GM19463 (cell line): ENCODE results near the gene ERC1.
"Not testable (repeated sequence)": the region's sequence is repeated elsewhere in the genome, so short reads cannot be mapped to it uniquely, and the experiment has no call there.

Experiments
- ATAC-seq: cut with Tn5 transposase; IDR thresholded peaks from one replicate; pipeline ENCODE4 v1.9.1; 2021; ENCODE audit warnings: mild to moderate bottlenecking, moderate library complexity; ENCODE audit not compliant: unreplicated experiment

The ERC1 gene

DNA sequence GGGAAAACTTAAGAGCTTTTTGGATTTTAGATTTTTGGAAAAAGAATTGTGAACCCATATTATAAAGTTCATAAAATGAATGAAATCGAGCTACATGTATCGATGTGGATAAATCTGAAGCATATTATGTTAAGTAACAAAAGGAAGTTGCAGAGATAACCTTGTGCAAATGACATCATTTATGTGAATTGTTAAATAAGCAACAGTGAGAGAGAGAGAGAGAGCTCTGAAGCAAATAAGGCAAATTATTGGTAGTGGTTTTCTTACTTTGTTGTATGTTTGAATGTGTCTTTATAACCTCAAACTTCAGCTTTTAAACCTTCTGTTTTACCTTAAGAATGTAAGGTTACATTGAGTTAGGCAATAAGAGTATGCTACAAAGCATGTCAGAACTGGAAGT is 78.8 kb downstream of the ERC1 start:
- no peak for ATAC-seq

DNA sequence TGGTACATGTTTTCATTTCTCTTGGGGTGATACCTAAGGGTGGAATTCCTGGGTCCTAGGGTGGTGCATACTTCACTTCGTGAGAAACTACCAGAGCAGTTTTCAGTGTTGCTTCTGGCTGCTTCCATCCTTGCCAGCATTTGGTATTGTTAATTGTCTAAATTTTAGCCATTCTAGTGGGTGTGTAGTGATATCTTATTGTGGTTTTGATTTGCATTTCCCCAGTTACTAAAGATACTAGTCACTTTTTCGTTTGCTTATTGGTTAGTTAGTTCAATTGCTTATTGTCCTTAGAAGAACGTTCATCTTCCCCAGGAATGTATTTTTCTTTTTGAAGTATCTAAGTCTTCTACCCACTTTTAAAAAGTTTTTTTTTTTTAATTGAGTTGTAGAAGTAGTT is 80.2 kb downstream of the ERC1 start:
- ATAC-seq: no peak

- no peak for ATAC-seq
Observed at GRCh38 chr12:1073652-1074051, 82.6 kb downstream of the ERC1 start.

- no peak for ATAC-seq
Observed at GRCh38 chr12:1077036-1077803, 86.2 kb downstream of the ERC1 start.

GRCh38 chr12:1078002-1078401 is 87.0 kb downstream of the ERC1 start:
- ATAC-seq: no peak

- no peak for ATAC-seq
Observed at GRCh38 chr12:1080520-1081223, 89.6 kb downstream of the ERC1 start.

- no peak for ATAC-seq
Observed at GRCh38 chr12:1083151-1083888, 92.3 kb downstream of the ERC1 start.

DNA sequence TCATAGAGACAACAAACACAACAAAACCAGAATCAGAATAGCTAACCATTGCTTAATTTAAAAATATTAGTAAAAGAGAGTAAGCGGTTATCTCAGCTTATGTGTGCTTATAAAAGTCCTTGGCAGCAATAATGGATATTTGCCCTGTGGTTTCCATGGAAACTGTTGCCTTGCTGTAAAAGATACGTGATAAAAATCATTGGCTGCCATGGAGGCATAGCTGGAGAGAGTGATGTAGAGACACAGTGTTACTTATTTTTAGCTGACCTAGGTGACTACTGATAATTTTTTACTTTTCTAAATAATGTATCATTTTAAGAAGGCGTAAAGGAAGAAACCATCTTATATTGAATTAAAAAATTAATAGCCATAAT is 92.9 kb downstream of the ERC1 start:
- no peak for ATAC-seq

DNA sequence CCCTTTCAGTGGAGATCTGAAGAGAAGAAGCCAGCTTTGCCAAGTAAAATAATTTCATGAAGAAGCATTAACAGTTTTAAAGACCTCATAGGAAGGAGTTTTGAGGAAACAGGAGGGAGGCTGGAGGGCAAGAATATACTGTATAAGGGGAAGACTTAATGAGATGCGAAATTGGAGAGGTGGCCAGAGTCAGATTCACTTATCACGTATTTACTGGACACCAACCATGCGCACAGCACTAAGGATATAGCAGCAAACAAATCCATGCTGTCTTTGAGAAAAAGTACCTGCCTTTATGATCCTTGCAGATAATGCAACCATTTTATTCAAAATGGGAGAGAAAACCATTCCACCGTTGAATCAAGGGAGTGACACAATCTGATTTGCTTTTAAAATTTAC is 100.3 kb downstream of the ERC1 start:
- ATAC-seq: no peak

- ATAC-seq: no peak
Observed at GRCh38 chr12:1093166-1093751, 102.2 kb downstream of the ERC1 start.

- ATAC-seq: no peak
Observed at GRCh38 chr12:1094714-1095113, 103.7 kb downstream of the ERC1 start.

DNA sequence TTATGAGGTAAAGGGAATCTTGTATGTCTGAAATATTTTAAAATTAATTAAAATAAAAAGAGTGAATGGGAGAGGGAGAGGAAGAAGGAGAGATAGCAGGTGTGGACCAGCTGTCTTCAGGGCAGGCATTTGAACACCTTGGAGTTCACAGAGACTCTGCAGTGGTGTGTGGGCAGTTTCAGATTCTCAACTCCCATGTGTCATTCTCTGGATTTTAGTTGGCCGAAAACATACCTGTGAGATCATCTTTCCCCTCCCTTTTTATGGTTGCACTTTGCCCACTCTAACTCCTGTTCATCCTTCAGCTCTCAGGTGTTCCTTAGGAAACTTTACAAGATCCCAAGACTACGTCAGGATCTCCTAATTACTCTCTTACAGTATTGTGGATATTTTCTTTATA is 108.1 kb downstream of the ERC1 start:
- ATAC-seq: no peak

- not testable (repeated sequence) for ATAC-seq
Observed at GRCh38 chr12:1099618-1100017, 108.6 kb downstream of the ERC1 start.

GRCh38 chr12:1102115-1102514 is 111.1 kb downstream of the ERC1 start:
- no peak for ATAC-seq

DNA sequence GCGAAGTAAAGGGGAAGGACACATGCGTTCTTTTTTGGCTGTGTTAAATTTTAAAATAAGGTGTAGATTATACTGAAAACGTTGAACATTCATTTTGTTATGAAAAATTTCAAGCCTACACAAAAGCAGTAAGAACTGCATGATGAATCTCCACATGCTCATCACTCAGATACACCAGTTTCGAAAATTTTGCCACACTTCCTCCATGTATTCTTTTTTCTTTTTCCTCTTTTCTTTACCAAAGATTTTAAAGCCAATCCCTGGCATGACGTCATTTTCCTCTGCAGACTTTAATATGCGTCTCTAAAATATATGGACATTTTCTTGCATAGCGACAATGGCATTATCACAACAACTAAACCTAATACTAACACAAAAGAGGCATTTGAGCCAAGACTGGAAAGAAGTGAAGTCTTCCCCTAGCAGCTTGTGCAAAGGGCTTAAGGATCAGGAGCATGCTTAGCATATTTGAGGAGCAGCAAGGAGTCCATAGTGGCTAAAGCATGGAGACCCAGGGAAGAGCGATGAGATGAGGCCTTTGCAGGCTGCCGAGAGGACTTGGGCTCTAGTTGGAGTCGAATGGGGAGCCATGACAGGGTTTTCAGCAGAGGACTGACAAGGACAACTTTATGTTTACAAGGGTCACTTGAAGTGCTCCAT is 111.9 kb downstream of the ERC1 start:
- no peak for ATAC-seq

DNA sequence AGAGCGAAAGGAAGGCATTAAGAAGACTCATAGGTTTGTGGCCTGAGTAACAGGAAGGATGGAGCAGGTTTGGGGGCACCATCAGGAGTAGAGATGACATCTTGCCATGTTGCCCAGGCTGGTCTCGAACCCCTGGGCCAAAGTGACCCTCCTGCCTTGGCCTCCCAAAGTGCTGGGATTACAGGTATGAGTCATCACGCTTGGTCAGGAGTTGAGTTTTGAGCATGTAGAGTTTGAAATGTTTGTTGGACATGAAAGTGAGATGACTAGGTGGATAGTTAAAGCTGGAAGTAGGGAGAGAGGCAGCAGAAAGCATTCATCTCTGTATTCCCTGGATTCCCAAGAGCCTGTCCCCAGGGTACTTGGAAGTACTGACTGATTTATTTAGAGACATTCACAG is 112.6 kb downstream of the ERC1 start:
- no peak for ATAC-seq

DNA sequence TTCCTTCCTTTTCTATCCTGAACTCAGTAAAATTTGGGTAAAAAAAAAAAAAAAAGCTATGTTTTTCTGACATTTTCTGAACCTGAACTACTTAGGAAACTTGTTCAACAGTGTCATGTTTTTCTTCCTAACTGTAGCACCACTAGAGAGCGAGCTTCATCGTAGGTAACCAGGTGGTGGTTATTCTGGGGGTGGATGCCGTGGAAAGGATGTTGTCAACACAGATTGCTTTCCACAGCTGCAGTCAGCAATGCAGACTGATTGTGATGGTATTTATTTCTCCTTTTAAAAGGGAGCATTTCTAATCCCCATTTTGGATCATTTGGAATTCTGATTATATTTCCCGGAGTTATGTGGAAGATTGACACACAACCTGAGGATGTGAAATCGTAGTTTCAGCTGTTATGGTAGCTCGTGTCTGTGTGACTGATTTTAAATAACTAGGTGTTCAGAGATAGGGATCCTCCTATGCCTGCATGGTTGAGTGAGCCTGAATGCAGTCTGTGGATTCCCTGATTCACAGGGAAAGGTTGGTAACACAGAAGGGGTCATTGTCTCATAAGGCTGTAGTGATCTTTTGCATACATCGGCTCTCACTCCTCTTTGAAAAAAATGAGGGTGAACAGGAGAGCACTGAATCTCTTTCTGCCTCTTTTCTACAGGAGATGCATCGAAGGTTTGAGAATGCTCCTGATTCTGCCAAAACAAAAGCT is 113.2 kb downstream of the ERC1 start:
- no peak for ATAC-seq

DNA sequence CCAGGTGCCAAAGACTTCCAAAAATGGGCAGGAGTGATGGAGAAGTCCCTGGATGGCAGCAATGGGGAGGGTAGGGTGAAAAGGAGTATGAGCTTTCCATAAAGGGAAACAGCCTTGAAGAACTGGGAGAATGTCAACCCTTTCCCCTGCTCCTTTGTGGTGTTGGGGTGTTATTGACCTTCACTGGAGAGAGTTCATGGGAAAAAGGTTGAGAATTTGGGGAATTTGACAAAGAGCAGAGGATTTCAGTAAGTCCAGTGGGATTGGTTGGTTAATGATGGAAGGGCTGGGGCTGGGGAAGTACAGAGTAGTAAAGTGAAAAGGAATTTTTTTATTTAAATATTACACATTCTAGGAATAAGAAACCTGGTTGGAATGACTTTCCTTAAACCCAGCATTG is 116.6 kb downstream of the ERC1 start:
- ATAC-seq: no peak

DNA sequence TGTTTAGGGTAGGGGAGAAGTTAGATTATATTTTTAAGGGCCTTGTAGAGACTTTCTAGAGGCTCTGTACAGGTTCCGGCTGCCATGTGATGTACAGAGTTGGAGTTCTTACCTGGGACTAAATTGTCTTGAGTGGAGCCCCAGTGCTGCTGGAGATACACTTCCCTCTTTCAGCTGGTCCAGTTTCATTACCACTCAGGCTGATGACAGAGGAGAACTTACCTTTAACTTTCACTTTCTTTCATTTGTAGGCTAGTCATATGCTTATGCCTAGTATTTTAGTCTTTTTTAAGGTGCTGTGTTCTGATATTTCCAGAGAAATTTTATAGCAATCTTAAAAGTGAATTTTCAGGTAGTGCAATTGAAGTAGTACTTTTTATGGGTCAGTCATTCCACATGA is 117.3 kb downstream of the ERC1 start:
- ATAC-seq: no peak

GRCh38 chr12:1115484-1116231 is 124.6 kb downstream of the ERC1 start:
- ATAC-seq: no peak
